CD8-positive, alpha-beta memory T cell (primary cell): ENCODE results near the gene ZNF516. TPM values are rescaled to one million over a fixed set of nuclear protein-coding genes. Genes with fewer than 3 reads are reported as not detected.

Experiments used
- CTCF ChIA-PET: fragments of 350-600 bp; sonication (Branson Sonifier 250); formaldehyde crosslinking; loops from one replicate; lab custom pipeline; 2021; ENCODE audit warnings: antibody characterized with exemption; lab: Charles Lee
- POLR2A ChIA-PET: fragments of 350-600 bp; sonication (Branson Sonifier 250); formaldehyde crosslinking; loops from one replicate; lab custom pipeline; 2021; ENCODE audit warnings: antibody characterized with exemption; lab: Charles Lee
- DNase-seq, 5 donors: peaks; one replicate each; pipeline versions ENCODE4 v3.0.0 to v3.0.0-alpha.2; 2020 to 2022; ENCODE audit warnings: mixed read lengths in 1 of 5
- H3K27ac ChIP-seq: one replicate; pipeline ENCODE4 v1.7.0; 2013; ENCODE audit warnings: low read depth, mild to moderate bottlenecking, low read length, moderate library complexity
- H3K27me3 ChIP-seq: 2 replicates; pipeline ENCODE4 v1.7.0; 2013; ENCODE audit warnings: low read length, mild to moderate bottlenecking; ENCODE audit not compliant: insufficient read depth, poor library complexity, severe bottlenecking
- H3K36me3 ChIP-seq: 2 replicates; pipeline ENCODE4 v1.7.0; 2013; ENCODE audit warnings: mild to moderate bottlenecking, low read length, moderate library complexity; ENCODE audit not compliant: insufficient read depth
- H3K4me1 ChIP-seq: 2 replicates; pipeline ENCODE4 v1.7.0; 2013; ENCODE audit warnings: mild to moderate bottlenecking, low read length, moderate library complexity; ENCODE audit not compliant: insufficient read depth
- H3K4me3 ChIP-seq: 2 replicates; pipeline ENCODE4 v1.7.0; 2013; ENCODE audit warnings: mild to moderate bottlenecking, low read length
- H3K9me3 ChIP-seq: 2 replicates; pipeline ENCODE4 v1.7.0; 2013; ENCODE audit warnings: mild to moderate bottlenecking, low read length
- H3K27ac Mint-ChIP-seq, 8 donors: one replicate each; pipeline ENCODE4 v1.8.0; 2020 to 2021; ENCODE audit warnings: mixed read lengths in 8 of 8, mild to moderate bottlenecking in 6 of 8, inconsistent platforms in 3 of 8, moderate library complexity in 3 of 8
- H3K27me3 Mint-ChIP-seq, 2 donors: one replicate each; pipeline ENCODE4 v1.8.0; 2020 to 2021; ENCODE audit warnings: mixed read lengths in 2 of 2, mild to moderate bottlenecking in 1 of 2, moderate library complexity in 1 of 2
- H3K36me3 Mint-ChIP-seq, 3 donors: one replicate each; pipeline ENCODE4 v1.8.0; 2020 to 2021; ENCODE audit warnings: mixed read lengths in 3 of 3, inconsistent platforms in 1 of 3, mild to moderate bottlenecking in 1 of 3
- H3K4me1 Mint-ChIP-seq, 3 donors: one replicate each; pipeline ENCODE4 v1.8.0; 2020 to 2021; ENCODE audit warnings: mixed read lengths in 3 of 3, inconsistent platforms in 1 of 3, mild to moderate bottlenecking in 1 of 3
- H3K4me3 Mint-ChIP-seq, 7 donors: one replicate each; pipeline ENCODE4 v1.8.0; 2020 to 2021; ENCODE audit warnings: mixed read lengths in 7 of 7, mild to moderate bottlenecking in 6 of 7, moderate library complexity in 4 of 7, inconsistent platforms in 2 of 7
- H3K9me3 Mint-ChIP-seq, 5 donors: one replicate each; pipeline ENCODE4 v1.8.0; 2020 to 2022; ENCODE audit warnings: mixed read lengths in 5 of 5, mild to moderate bottlenecking in 3 of 5, moderate library complexity in 2 of 5, inconsistent platforms in 1 of 5
- polyA plus RNA-seq: library from polyadenylated mRNA; unstranded; fragments of 300-500 nt; fragmentation: Illumina TruSeq; gene quantifications from one replicate; pipeline ENCODE4 v1.2.3, GENCODE V29; 2021
- total RNA-seq, 2 experiments: library from RNA; stranded (reverse); gene quantifications; one replicate each; pipeline ENCODE4 v1.2.3, GENCODE V29; 2021

The ZNF516 gene
- total and polyA plus RNA-seq, 3 experiments from 2014 or later, result 1.3 to 1.9 (median 1.6) TPM

DNA sequence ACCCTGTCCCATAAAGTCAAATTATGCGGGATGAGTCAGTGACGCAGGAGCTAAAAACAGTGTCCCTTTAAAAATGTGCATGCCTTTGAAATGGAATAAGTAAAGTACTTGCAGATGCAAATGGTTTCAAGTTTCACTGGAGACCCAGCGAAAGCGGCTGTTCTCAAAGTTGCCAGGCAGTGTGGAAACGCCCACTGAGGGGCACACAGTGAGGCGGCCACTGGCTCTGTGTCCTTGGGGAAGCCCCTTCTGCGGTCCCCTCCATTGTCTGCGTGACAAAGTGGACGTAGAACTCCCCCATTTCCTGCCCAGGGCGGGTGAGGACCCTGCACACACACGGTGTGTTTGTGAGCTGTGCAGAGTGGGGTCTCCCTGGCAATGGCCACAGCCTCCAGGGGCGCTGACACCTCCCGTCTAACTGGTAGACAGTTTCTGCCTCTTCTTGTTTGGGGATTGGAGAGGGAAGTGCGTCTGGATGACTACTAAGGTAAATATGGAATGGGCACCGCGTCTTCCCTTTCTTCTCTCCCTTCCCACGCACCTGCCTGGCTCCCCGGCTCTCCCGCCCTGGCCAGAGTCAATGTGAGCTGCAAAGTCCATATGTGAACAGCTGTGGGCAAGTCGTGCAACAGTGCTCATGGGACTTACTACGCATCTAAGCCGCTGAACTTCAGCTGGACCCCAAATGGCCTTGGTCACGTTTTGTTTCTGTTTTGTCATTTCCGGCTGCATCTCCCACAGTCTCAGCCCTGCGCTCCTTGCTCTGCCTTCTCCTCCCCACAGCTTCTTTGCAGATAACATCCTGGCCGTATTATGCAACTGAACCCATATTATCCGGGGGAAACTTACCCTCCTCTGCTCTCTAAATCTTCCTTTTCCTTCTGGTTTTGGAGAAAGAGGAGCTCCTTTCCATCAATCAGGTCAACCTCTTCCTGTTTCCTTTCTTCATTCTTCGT lies 33.7 kb upstream of the ZNF516 start:
- peak in 1 of 5 donors; percentile 9 for DNase-seq
- no peaks in the 10 kb centered on the region for H3K36me3 ChIP-seq
- H3K27me3 ChIP-seq, result peaks cover 6% of the 10 kb centered on the region
- H3K4me3 ChIP-seq, result peak overlapping the region; percentile 23
- Mint-ChIP-seq H3K27me3 (peaks cover 10 to 33% of the 10 kb centered on the region in 2 donors), H3K4me1 (peaks cover 11 to 13% (median 11%) of the 10 kb centered on the region in 3 donors), H3K4me3 (peak overlapping the region; percentile 47 to 75 (median 59)), H3K36me3 (no peaks in the 10 kb centered on the region), H3K27ac (no peak overlapping the region), H3K9me3 (peaks cover 0 to 3% (median 0%) of the 10 kb centered on the region in 5 donors)
- no peaks in the 10 kb centered on the region for H3K9me3 ChIP-seq
- POLR2A ChIA-PET, result no interaction called here
- no peak overlapping the region for H3K27ac ChIP-seq
- CTCF ChIA-PET, result no interaction called here
- no peaks in the 10 kb centered on the region for H3K4me1 ChIP-seq

DNA sequence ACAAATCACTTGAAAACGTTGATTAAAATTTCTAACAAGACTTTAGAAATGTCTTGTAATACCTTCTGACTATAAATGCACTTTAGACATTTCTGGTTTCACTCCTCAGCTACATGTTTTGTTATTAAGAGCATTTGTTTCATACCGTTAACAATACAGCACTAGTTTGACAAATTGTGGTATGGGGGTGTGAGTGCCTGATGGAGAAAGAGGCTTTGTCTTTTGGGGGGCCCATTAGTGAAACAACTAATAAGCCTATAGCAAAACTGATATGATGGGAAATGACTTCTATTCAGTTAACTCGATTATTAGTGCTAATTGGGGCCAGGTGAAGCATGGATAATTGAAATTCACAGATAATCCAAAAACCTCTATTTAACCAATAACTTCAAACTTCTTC lies 30.9 kb upstream of the ZNF516 start:
- Mint-ChIP-seq H3K4me1 (peaks cover 11 to 13% (median 11%) of the 10 kb centered on the region in 3 donors), H3K4me3 (no peak overlapping the region), H3K36me3 (no peaks in the 10 kb centered on the region), H3K27ac (no peak overlapping the region), H3K9me3 (no peaks in the 10 kb centered on the region), H3K27me3 (peaks cover 10 to 36% of the 10 kb centered on the region in 2 donors)
- ChIA-PET POLR2A (no interaction called here), CTCF (no interaction called here)
- Histone ChIP-seq H3K4me3 (no peak overlapping the region), H3K36me3 (no peaks in the 10 kb centered on the region), H3K4me1 (no peaks in the 10 kb centered on the region), H3K27me3 (peaks cover 6% of the 10 kb centered on the region), H3K27ac (no peak overlapping the region), H3K9me3 (no peaks in the 10 kb centered on the region)
- no peak for DNase-seq

GRCh38 chr18:76524900-76525698 lies 30.1 kb upstream of the ZNF516 start:
- POLR2A ChIA-PET, result no interaction called here

DNA sequence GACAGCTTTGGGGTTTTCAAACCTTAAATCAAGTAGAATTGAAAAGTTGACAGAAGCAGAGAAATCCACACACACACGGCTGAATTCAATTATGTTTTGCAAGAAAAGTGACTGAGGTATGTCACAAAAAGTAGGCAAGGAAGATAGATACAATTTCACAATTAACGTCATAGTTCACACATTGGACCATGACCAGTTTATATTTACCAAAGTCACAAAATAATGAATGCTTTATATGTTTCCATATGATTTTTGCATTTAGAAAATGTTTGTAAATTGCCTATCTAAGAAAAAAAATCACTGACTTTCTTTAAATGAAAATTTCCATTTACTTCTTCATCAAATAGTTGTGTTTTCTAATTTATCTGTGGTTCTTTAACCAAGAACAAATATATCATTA lies 29.4 kb upstream of the ZNF516 start:
- Mint-ChIP-seq H3K36me3 (no peaks in the 10 kb centered on the region), H3K9me3 (no peaks in the 10 kb centered on the region), H3K4me1 (peaks cover 8 to 13% (median 11%) of the 10 kb centered on the region in 3 donors), H3K27ac (no peak overlapping the region), H3K27me3 (peaks cover 8 to 35% of the 10 kb centered on the region in 2 donors), H3K4me3 (no peak overlapping the region)
- H3K9me3 ChIP-seq, result no peaks in the 10 kb centered on the region
- no peaks in the 10 kb centered on the region for H3K4me1 ChIP-seq
- H3K4me3 ChIP-seq, result no peak overlapping the region
- ChIA-PET POLR2A (no interaction called here), CTCF (no interaction called here)
- no peaks in the 10 kb centered on the region for H3K36me3 ChIP-seq
- H3K27me3 ChIP-seq, result peaks cover 6% of the 10 kb centered on the region
- DNase-seq, result no peak
- H3K27ac ChIP-seq, result no peak overlapping the region

More at GRCh38 chr18:76524900-76525698, 30.1 kb upstream of the ZNF516 start:
- Histone ChIP-seq H3K36me3 (no peaks in the 10 kb centered on the region), H3K4me1 (no peaks in the 10 kb centered on the region), H3K4me3 (no peak overlapping the region), H3K27ac (no peak overlapping the region), H3K9me3 (no peaks in the 10 kb centered on the region), H3K27me3 (peaks cover 6% of the 10 kb centered on the region)
- DNase-seq, result peak in 1 of 5 donors; percentile 14
- H3K9me3 Mint-ChIP-seq, result no peaks in the 10 kb centered on the region
- peaks cover 10 to 36% of the 10 kb centered on the region in 2 donors for H3K27me3 Mint-ChIP-seq
- peaks cover 11 to 13% (median 11%) of the 10 kb centered on the region in 3 donors for H3K4me1 Mint-ChIP-seq
- H3K4me3 Mint-ChIP-seq, result peak overlapping the region in 4 of 7 donors; percentile 2 to 49 (median 20)
- CTCF ChIA-PET, result no interaction called here
- H3K27ac Mint-ChIP-seq, result no peak overlapping the region
- no peaks in the 10 kb centered on the region for H3K36me3 Mint-ChIP-seq

GRCh38 chr18:76522551-76522950 lies 27.5 kb upstream of the ZNF516 start:
- Histone ChIP-seq H3K36me3 (no peaks in the 10 kb centered on the region), H3K9me3 (no peaks in the 10 kb centered on the region), H3K27ac (no peak overlapping the region), H3K4me3 (no peak overlapping the region), H3K4me1 (peaks cover 4% of the 10 kb centered on the region), H3K27me3 (peaks cover 6% of the 10 kb centered on the region)
- no peaks in the 10 kb centered on the region for H3K36me3 Mint-ChIP-seq
- ChIA-PET CTCF (no interaction called here), POLR2A (no interaction called here)
- no peak for DNase-seq
- no peak overlapping the region for H3K27ac Mint-ChIP-seq
- H3K27me3 Mint-ChIP-seq, result peaks cover 18 to 43% of the 10 kb centered on the region in 2 donors
- H3K4me1 Mint-ChIP-seq, result peaks cover 11 to 23% (median 16%) of the 10 kb centered on the region in 3 donors
- H3K9me3 Mint-ChIP-seq, result no peaks in the 10 kb centered on the region
- no peak overlapping the region for H3K4me3 Mint-ChIP-seq

- Mint-ChIP-seq H3K4me3 (no peak overlapping the region), H3K4me1 (peaks cover 11 to 23% (median 16%) of the 10 kb centered on the region in 3 donors), H3K9me3 (no peaks in the 10 kb centered on the region), H3K36me3 (no peaks in the 10 kb centered on the region), H3K27me3 (peaks cover 20 to 46% of the 10 kb centered on the region in 2 donors), H3K27ac (no peak overlapping the region)
- H3K4me3 ChIP-seq, result no peak overlapping the region
- peaks cover 4% of the 10 kb centered on the region for H3K4me1 ChIP-seq
- POLR2A ChIA-PET, result no interaction called here
- no peak for DNase-seq
- CTCF ChIA-PET, result no interaction called here
- H3K27ac ChIP-seq, result no peak overlapping the region
- H3K27me3 ChIP-seq, result peaks cover 4% of the 10 kb centered on the region
- no peaks in the 10 kb centered on the region for H3K9me3 ChIP-seq
- no peaks in the 10 kb centered on the region for H3K36me3 ChIP-seq
These were observed 27.1 kb upstream of the ZNF516 start for GRCh38 chr18:76522122-76522503.

GRCh38 chr18:76521417-76522121 lies 26.5 kb upstream of the ZNF516 start:
- Histone ChIP-seq H3K36me3 (no peaks in the 10 kb centered on the region), H3K4me3 (no peak overlapping the region), H3K4me1 (peaks cover 4% of the 10 kb centered on the region), H3K9me3 (no peaks in the 10 kb centered on the region), H3K27me3 (peaks cover 5% of the 10 kb centered on the region), H3K27ac (no peak overlapping the region)
- H3K4me3 Mint-ChIP-seq, result no peak overlapping the region
- H3K36me3 Mint-ChIP-seq, result no peaks in the 10 kb centered on the region
- peaks cover 11 to 23% (median 16%) of the 10 kb centered on the region in 3 donors for H3K4me1 Mint-ChIP-seq
- peaks cover 18 to 43% of the 10 kb centered on the region in 2 donors for H3K27me3 Mint-ChIP-seq
- CTCF ChIA-PET, result no interaction called here
- no peak for DNase-seq
- H3K9me3 Mint-ChIP-seq, result no peaks in the 10 kb centered on the region
- POLR2A ChIA-PET, result no interaction called here
- H3K27ac Mint-ChIP-seq, result no peak overlapping the region
